Activated effector memory CD4-positive, alpha-beta T cell treated with Interleukin-2 at 50 U/mL for 16 hours (primary cell): Measurements from ENCODE around the gene TGM1.

Experiments
- DNase-seq: peaks from one replicate; pipeline ENCODE4 v3.0.0-alpha.2; 2020

Gene TGM1

GRCh38 chr14:24291446-24292117 is 28.6 kb upstream of the TGM1 start:
- DNase-seq: no peak

GRCh38 chr14:24290746-24291145 is 27.8 kb upstream of the TGM1 start:
- DNase-seq: no peak

- no peak for DNase-seq
Observed at GRCh38 chr14:24289649-24290280, 26.8 kb upstream of the TGM1 start.

GRCh38 chr14:24286996-24287395 is 24.0 kb upstream of the TGM1 start:
- no peak for DNase-seq

GRCh38 chr14:24285351-24285750 is 22.4 kb upstream of the TGM1 start:
- DNase-seq: no peak

- DNase-seq: no peak
Observed at GRCh38 chr14:24284501-24285035, 21.6 kb upstream of the TGM1 start.

GRCh38 chr14:24283796-24284460 is 21.0 kb upstream of the TGM1 start:
- no peak for DNase-seq

- DNase-seq: no peak
Observed at GRCh38 chr14:24282736-24283135, 19.8 kb upstream of the TGM1 start.

- DNase-seq: no peak
Observed at GRCh38 chr14:24281636-24282035, 18.7 kb upstream of the TGM1 start.

- no peak for DNase-seq
Observed at GRCh38 chr14:24280797-24281460, 18.0 kb upstream of the TGM1 start.

GRCh38 chr14:24279301-24280186 is 16.6 kb upstream of the TGM1 start:
- peak; percentile 20 for DNase-seq

GRCh38 chr14:24278424-24278823 is 15.4 kb upstream of the TGM1 start:
- DNase-seq: no peak

GRCh38 chr14:24277606-24278321 is 14.8 kb upstream of the TGM1 start:
- DNase-seq: no peak

GRCh38 chr14:24277071-24277470 is 14.1 kb upstream of the TGM1 start:
- no peak for DNase-seq

GRCh38 chr14:24274101-24274543 is 11.1 kb upstream of the TGM1 start:
- DNase-seq: no peak

GRCh38 chr14:24273422-24273998 is 10.5 kb upstream of the TGM1 start:
- DNase-seq: no peak

GRCh38 chr14:24272467-24272866 is 9.5 kb upstream of the TGM1 start:
- DNase-seq: no peak

GRCh38 chr14:24271834-24272263 is 8.9 kb upstream of the TGM1 start:
- no peak for DNase-seq

- peak; percentile 92 for DNase-seq
Observed at GRCh38 chr14:24271134-24271833, 8.3 kb upstream of the TGM1 start, which contains the start of gene RABGGTA. TSS of gene RABGGTA (minus strand) at chr14:24271597. CDS start at chr14:24271115, 482 bp downstream.

- no peak for DNase-seq
Observed at GRCh38 chr14:24270537-24271133, 7.7 kb upstream of the TGM1 start.
